ENCODE results near the gene C19orf73. TPM values are rescaled to one million over a fixed set of nuclear protein-coding genes. Genes with fewer than 3 reads are reported as not detected.

Gene C19orf73
- total and polyA plus RNA-seq, 9 of the 15 experiments (the other 6 are each of a cell fraction or from before 2014, with no cell fraction given), result 0.08 to 7.4 (median 1.4) TPM

DNA sequence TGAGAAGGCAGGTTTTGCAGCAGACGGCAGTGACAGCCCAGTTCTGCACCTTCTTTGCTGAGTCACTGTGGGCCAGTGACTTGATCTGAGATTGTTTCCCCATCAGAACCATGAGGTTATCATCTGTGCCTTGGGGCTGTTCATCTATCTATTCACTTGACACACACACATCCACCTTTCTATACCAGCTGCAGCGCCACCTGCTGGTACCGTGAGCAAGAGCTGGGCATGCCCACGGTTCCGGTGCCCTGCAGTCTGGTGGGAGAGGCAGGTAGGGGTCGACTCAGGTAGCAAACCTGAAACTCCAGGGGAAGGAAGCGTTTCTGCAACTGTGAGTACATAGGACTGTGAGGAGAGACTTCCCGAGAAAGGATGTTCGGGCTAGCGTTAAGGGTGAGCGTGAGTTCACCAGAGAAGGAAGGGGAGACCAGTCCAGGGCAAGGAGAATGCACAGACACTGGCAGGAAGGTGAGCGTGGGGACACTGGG lies 12.3 kb downstream of the C19orf73 start (continued):
- TF ChIP-seq, protein P1, sequence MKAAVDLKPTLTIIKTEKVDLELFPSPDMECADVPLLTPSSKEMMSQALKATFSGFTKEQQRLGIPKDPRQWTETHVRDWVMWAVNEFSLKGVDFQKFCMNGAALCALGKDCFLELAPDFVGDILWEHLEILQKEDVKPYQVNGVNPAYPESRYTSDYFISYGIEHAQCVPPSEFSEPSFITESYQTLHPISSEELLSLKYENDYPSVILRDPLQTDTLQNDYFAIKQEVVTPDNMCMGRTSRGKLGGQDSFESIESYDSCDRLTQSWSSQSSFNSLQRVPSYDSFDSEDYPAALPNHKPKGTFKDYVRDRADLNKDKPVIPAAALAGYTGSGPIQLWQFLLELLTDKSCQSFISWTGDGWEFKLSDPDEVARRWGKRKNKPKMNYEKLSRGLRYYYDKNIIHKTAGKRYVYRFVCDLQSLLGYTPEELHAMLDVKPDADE (conservative IDR thresholded peaks at IDR 0.05; ENCODE audit: control insufficient read depth, low read depth, low read length), result no peak
- peak; percentile 64; the same call in 1 of the 2 replicates for TF ChIP-seq MTA3 (IDR thresholded peaks at IDR 0.05; ENCODE audit: borderline replicate concordance)
- peak in 1 of 2 experiments; percentile 84; a peak in 2 of 4 replicates for TF ChIP-seq RCOR1 (IDR thresholded peaks at IDR 0.05; ENCODE audit: borderline replicate concordance in 1 of 2, low read depth in 2 of 2, low read length in 2 of 2)
- 0 out of 2 replicates have a peak, but pooled peaks have one; percentile 10 for TF ChIP-seq HCFC1 (IDR thresholded peaks at IDR 0.05; ENCODE audit: low read depth, low read length)
- 0 out of 2 replicates have a peak, but pooled peaks have one; percentile 37 for TF ChIP-seq XRCC5 (IDR thresholded peaks at IDR 0.05; ENCODE audit: low read depth, low read length)
- TF ChIP-seq, protein P2, sequence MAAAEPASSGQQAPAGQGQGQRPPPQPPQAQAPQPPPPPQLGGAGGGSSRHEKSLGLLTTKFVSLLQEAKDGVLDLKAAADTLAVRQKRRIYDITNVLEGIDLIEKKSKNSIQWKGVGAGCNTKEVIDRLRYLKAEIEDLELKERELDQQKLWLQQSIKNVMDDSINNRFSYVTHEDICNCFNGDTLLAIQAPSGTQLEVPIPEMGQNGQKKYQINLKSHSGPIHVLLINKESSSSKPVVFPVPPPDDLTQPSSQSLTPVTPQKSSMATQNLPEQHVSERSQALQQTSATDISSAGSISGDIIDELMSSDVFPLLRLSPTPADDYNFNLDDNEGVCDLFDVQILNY (CRISPR knock-in tag; IDR thresholded peaks at IDR 0.05), result 0 out of 2 replicates have a peak, but pooled peaks have one; percentile 34
- 0 out of 2 replicates have a peak, but pooled peaks have one; percentile 45 for TF ChIP-seq BHLHE40 (IDR thresholded peaks at IDR 0.05; ENCODE audit: low read length)
- TF ChIP-seq ZNF316 (IDR thresholded peaks at IDR 0.05), result peak; percentile 81
- peak; percentile 81 for TF ChIP-seq MAFK (IDR thresholded peaks at IDR 0.05; ENCODE audit: low read length)
- TF ChIP-seq NFE2 (IDR thresholded peaks at IDR 0.05; ENCODE audit: low read depth), result peak; percentile 85
- peak; percentile 82 for TF ChIP-seq C11orf30 (IDR thresholded peaks at IDR 0.05; ENCODE audit: low read depth)
- peak; percentile 29 for TF ChIP-seq MEIS2 (IDR thresholded peaks at IDR 0.05; ENCODE audit: partially characterized antibody)
- TF ChIP-seq, protein P3, sequence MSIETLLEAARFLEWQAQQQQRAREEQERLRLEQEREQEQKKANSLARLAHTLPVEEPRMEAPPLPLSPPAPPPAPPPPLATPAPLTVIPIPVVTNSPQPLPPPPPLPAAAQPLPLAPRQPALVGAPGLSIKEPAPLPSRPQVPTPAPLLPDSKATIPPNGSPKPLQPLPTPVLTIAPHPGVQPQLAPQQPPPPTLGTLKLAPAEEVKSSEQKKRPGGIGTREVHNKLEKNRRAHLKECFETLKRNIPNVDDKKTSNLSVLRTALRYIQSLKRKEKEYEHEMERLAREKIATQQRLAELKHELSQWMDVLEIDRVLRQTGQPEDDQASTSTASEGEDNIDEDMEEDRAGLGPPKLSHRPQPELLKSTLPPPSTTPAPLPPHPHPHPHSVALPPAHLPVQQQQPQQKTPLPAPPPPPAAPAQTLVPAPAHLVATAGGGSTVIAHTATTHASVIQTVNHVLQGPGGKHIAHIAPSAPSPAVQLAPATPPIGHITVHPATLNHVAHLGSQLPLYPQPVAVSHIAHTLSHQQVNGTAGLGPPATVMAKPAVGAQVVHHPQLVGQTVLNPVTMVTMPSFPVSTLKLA (conservative IDR thresholded peaks at IDR 0.05), result peak in 1 of 2 experiments; percentile 59; a peak in 2 of 4 replicates
- peak; percentile 37; the same call in 1 of the 2 replicates for TF ChIP-seq MYNN (IDR thresholded peaks at IDR 0.05)
- TF ChIP-seq MYNN (CRISPR knock-in tag; IDR thresholded peaks at IDR 0.05), result no peak
- TF ChIP-seq, protein P4, sequence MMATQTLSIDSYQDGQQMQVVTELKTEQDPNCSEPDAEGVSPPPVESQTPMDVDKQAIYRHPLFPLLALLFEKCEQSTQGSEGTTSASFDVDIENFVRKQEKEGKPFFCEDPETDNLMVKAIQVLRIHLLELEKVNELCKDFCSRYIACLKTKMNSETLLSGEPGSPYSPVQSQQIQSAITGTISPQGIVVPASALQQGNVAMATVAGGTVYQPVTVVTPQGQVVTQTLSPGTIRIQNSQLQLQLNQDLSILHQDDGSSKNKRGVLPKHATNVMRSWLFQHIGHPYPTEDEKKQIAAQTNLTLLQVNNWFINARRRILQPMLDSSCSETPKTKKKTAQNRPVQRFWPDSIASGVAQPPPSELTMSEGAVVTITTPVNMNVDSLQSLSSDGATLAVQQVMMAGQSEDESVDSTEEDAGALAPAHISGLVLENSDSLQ (IDR thresholded peaks at IDR 0.05), result peak; percentile 27; the same call in 1 of the 2 replicates
- peak; percentile 87 for TF ChIP-seq BACH1 (tag; IDR thresholded peaks at IDR 0.05)
- 0 out of 2 replicates have a peak, but pooled peaks have one; percentile 4 for TF ChIP-seq JUND (IDR thresholded peaks at IDR 0.05; ENCODE audit: borderline replicate concordance, low read depth, low read length)
- peak; percentile 67; the same call in 1 of the 3 replicates for TF ChIP-seq JUND (tag; IDR thresholded peaks at IDR 0.05; ENCODE audit: borderline replicate concordance, low read depth, low read length)
- TF ChIP-seq, protein P5, sequence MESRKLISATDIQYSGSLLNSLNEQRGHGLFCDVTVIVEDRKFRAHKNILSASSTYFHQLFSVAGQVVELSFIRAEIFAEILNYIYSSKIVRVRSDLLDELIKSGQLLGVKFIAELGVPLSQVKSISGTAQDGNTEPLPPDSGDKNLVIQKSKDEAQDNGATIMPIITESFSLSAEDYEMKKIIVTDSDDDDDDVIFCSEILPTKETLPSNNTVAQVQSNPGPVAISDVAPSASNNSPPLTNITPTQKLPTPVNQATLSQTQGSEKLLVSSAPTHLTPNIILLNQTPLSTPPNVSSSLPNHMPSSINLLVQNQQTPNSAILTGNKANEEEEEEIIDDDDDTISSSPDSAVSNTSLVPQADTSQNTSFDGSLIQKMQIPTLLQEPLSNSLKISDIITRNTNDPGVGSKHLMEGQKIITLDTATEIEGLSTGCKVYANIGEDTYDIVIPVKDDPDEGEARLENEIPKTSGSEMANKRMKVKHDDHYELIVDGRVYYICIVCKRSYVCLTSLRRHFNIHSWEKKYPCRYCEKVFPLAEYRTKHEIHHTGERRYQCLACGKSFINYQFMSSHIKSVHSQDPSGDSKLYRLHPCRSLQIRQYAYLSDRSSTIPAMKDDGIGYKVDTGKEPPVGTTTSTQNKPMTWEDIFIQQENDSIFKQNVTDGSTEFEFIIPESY (CRISPR knock-in tag; IDR thresholded peaks at IDR 0.05), result peak; percentile 50; the same call in 1 of the 2 replicates
- TF ChIP-seq PPARD (CRISPR knock-in tag; IDR thresholded peaks at IDR 0.05), result no peak
- TF ChIP-seq SUPT5H (IDR thresholded peaks at IDR 0.05), result peak; percentile 55; the same call in 1 of the 2 replicates
- TF ChIP-seq MAFF (IDR thresholded peaks at IDR 0.05; ENCODE audit: low read length), result peak; percentile 88

Data from K562 (cell line).